ENCODE measurements around the gene MYO15A. TPM values are rescaled to one million over a fixed set of nuclear protein-coding genes. Genes with fewer than 3 reads are reported as not detected.
"Not testable (repeated sequence)": the region's sequence is repeated elsewhere in the genome, so short reads cannot be mapped to it uniquely, and the experiment has no call there.

MYO15A gene
- total RNA-seq, 1 experiment from 2014 or later, result 0.28 TPM

DNA sequence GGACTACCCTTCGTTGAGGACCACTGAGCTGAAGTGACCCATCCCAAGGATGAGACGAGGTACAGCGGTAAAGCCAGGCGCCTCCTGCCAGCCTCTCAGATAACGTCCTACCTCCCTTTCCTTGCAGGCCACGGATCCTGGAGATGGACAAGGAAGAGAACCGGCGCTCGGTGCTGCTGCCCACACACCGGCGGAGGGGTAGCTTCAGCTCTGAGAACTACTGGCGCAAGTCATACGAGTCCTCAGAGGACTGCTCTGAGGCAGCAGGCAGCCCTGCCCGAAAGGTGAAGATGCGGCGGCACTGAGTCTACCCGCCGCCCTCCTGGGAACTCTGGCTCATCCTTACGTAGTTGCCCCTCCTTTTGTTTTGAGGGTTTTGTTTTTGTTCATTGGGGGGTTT is 99.5 kb downstream of the MYO15A start:
- BruUV-seq (replicated peaks), result no TSS peak
- no peak for TF ChIP-seq EZH2 (IDR thresholded peaks at IDR 0.05; ENCODE audit: borderline replicate concordance, low read depth, low read length, poor library complexity, severe bottlenecking)
- TF ChIP-seq, protein P1, sequence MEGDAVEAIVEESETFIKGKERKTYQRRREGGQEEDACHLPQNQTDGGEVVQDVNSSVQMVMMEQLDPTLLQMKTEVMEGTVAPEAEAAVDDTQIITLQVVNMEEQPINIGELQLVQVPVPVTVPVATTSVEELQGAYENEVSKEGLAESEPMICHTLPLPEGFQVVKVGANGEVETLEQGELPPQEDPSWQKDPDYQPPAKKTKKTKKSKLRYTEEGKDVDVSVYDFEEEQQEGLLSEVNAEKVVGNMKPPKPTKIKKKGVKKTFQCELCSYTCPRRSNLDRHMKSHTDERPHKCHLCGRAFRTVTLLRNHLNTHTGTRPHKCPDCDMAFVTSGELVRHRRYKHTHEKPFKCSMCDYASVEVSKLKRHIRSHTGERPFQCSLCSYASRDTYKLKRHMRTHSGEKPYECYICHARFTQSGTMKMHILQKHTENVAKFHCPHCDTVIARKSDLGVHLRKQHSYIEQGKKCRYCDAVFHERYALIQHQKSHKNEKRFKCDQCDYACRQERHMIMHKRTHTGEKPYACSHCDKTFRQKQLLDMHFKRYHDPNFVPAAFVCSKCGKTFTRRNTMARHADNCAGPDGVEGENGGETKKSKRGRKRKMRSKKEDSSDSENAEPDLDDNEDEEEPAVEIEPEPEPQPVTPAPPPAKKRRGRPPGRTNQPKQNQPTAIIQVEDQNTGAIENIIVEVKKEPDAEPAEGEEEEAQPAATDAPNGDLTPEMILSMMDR (conservative IDR thresholded peaks at IDR 0.05; ENCODE audit: low read depth, low read length), result no peak
- H3K27ac ChIP-seq (ENCODE audit: low read depth, low read length, poor library complexity, severe bottlenecking), result no peak overlapping the region
- CTCF ChIA-PET, result no interaction called here
- peaks cover 50% of the 10 kb centered on the region for H3K36me3 ChIP-seq (ENCODE audit: insufficient read depth, low read length, poor library complexity, severe bottlenecking)
- H3K4me1 ChIP-seq (ENCODE audit: insufficient read depth, low read length, poor library complexity, severe bottlenecking), result no peaks in the 10 kb centered on the region
- no peak overlapping the region for H3K4me3 ChIP-seq (ENCODE audit: low read depth, low read length, poor library complexity, severe bottlenecking)
- intact Hi-C loops (cut with micrococcal nuclease; ENCODE audit: unreplicated experiment), result no loop called here
- H3K27me3 ChIP-seq (replicated peaks; ENCODE audit: insufficient read depth, low read depth, low read length, poor library complexity), result no peaks in the 10 kb centered on the region
- DNase-seq (ENCODE audit: low spot score), result no peak
- POLR2A ChIA-PET (ENCODE audit: low non-redundant PET), result no interaction called here
- H3K9me3 ChIP-seq (ENCODE audit: low read depth, low read length, poor library complexity, severe bottlenecking), result no peaks in the 10 kb centered on the region

DNA sequence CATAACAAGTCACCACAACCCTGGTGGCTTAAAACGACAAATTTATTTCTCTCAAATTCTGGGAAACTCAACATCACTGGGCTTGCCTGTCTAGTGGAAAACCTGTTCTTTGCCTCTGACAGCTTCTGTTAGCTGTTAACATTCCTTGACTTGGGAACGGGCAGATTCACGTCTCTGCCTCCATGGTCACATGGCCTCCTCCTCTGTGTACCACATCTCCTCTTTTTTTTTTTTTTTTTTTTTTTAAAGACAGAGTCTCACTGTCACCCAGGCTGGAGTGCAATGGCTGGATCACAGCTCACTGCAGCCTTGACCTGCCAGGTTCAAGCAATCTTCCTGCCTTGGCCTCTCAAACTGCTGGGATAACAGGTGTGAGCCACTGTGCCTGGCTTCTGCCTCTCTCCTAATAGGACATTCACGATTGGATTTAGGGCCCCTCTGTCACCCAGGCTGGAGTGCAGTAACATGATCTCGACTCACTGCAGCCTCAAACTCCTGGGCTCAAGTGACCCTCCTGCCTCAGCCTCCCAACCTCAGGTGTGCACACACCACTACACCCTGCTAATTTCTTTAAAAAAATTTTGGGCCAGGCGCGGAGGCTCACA is 105.2 kb downstream of the MYO15A start:
- no peak for DNase-seq (ENCODE audit: low spot score)
- Histone ChIP-seq H3K36me3 (ENCODE audit: insufficient read depth, low read length, poor library complexity, severe bottlenecking) (peaks cover 17% of the 10 kb centered on the region), H3K27me3 (replicated peaks; ENCODE audit: insufficient read depth, low read depth, low read length, poor library complexity) (no peaks in the 10 kb centered on the region), H3K27ac (ENCODE audit: low read depth, low read length, poor library complexity, severe bottlenecking) (no peak overlapping the region), H3K4me3 (ENCODE audit: low read depth, low read length, poor library complexity, severe bottlenecking) (no peak overlapping the region), H3K4me1 (ENCODE audit: insufficient read depth, low read length, poor library complexity, severe bottlenecking) (no peaks in the 10 kb centered on the region), H3K9me3 (ENCODE audit: low read depth, low read length, poor library complexity, severe bottlenecking) (no peaks in the 10 kb centered on the region)
- no TSS peak for BruUV-seq (replicated peaks)
- intact Hi-C loops (cut with micrococcal nuclease; ENCODE audit: unreplicated experiment), result no loop called here
- ChIA-PET POLR2A (ENCODE audit: low non-redundant PET) (no interaction called here), CTCF (interaction anchor here (0.7 kb wide), 1 partner anchor 68 kb away, joined by 4 read pairs; no protein-coding TSS in a partner anchor)
- TF ChIP-seq, protein P1 (conservative IDR thresholded peaks at IDR 0.05; ENCODE audit: low read depth, low read length), result no peak
- TF ChIP-seq EZH2 (IDR thresholded peaks at IDR 0.05; ENCODE audit: borderline replicate concordance, low read depth, low read length, poor library complexity, severe bottlenecking), result no peak

DNA sequence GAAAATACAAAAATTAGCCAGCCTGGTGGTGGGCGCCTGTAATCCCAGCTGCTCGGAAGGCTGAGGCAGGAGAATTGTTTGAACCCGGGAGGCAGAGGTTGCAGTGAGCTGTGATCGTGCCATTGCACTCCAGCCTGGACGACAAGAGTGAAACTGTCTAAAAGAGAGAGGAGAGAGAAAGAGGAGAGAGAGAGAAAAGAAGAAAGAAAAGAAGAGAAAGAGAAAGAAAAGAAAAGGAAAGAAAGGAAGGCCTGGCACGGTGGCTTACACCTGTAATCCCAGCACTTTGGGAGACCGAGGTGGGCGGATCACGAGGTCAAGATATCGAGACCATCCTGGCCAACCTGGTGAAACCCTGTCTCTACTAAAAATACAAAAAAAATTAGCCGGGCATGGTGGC is 108.3 kb downstream of the MYO15A start:
- H3K4me1 ChIP-seq (ENCODE audit: insufficient read depth, low read length, poor library complexity, severe bottlenecking); H3K9me3 ChIP-seq (ENCODE audit: low read depth, low read length, poor library complexity, severe bottlenecking); BruUV-seq (replicated peaks); H3K4me3 ChIP-seq (ENCODE audit: low read depth, low read length, poor library complexity, severe bottlenecking); H3K27me3 ChIP-seq (replicated peaks; ENCODE audit: insufficient read depth, low read depth, low read length, poor library complexity); DNase-seq (ENCODE audit: low spot score); H3K27ac ChIP-seq (ENCODE audit: low read depth, low read length, poor library complexity, severe bottlenecking); H3K36me3 ChIP-seq (ENCODE audit: insufficient read depth, low read length, poor library complexity, severe bottlenecking); POLR2A ChIA-PET (ENCODE audit: low non-redundant PET): not testable (repeated sequence)
- CTCF ChIA-PET, result interaction anchor here (0.7 kb wide), 1 partner anchor 1193 kb away, joined by 7 read pairs; no protein-coding TSS in a partner anchor
- intact Hi-C loops (cut with micrococcal nuclease; ENCODE audit: unreplicated experiment), result loop anchor here (2.0 kb wide), 1 partner anchor 32 kb away; no protein-coding TSS in a partner anchor
